Panc1 (cell line): ENCODE measurements around the gene WDR4.

Experiments used
- CTCF ChIP-seq: fragments of 450-650 bp; IDR thresholded peaks from 2 replicates; pipeline ENCODE4 v1.5.1; 2017; ENCODE audit warnings: mild to moderate bottlenecking
- POLR2AphosphoS5 ChIP-seq: IDR thresholded peaks from 2 replicates; pipeline ENCODE4 v1.6.1; 2012; ENCODE audit warnings: mild to moderate bottlenecking, low read depth, low read length, moderate library complexity
- REST ChIP-seq, 2 experiments: IDR thresholded peaks; 2 replicates each; pipeline ENCODE4 v1.6.1; 2011 to 2012; ENCODE audit warnings: low read depth in 2 of 2, control low read depth in 1 of 2, low read length in 1 of 2, mild to moderate bottlenecking in 1 of 2, moderate library complexity in 1 of 2; ENCODE audit not compliant: insufficient read depth in 1 of 2

GRCh38 chr21:42851812-42852665, 27.3 kb downstream of the WDR4 start:
- TF ChIP-seq CTCF = no peak
- TF ChIP-seq POLR2AphosphoS5 = no peak
- no peak for TF ChIP-seq REST (IDR thresholded peaks at IDR 0.05; ENCODE audit: insufficient read depth in 1 of 2, low read depth in 2 of 2, low read length in 1 of 2)
